Keratinocyte (primary cell): ENCODE data around the gene FOXP4. TPM values are rescaled to one million over a fixed set of nuclear protein-coding genes. Genes with fewer than 3 reads are reported as not detected.

Experiments used
- DNase-seq: peaks from one replicate; pipeline ENCODE4 v3.0.0-alpha.2; 2011; ENCODE audit warnings: low read depth, missing footprints, low spot score
- FAIRE-seq: peaks from 2 replicates; lab custom pipeline; 2011; peaks lifted over from hg19 to GRCh38; lab: Jason Lieb, UNC
- H2AFZ ChIP-seq: 2 replicates; pipeline ENCODE4 v1.6.0; 2012; ENCODE audit warnings: low read length, control low read depth, inconsistent platforms; ENCODE audit not compliant: control insufficient read depth
- H3K27ac ChIP-seq: 2 replicates; pipeline ENCODE4 v1.5.1; 2011; ENCODE audit warnings: low read length; ENCODE audit not compliant: control insufficient read depth, insufficient read depth
- H3K27me3 ChIP-seq: 3 replicates; pipeline ENCODE4 v1.6.0; 2011; ENCODE audit warnings: low read length; ENCODE audit not compliant: control insufficient read depth, insufficient read depth; ENCODE audit errors: extremely low read depth
- H3K36me3 ChIP-seq, 2 experiments: 2 replicates in 1 of 2; 3 replicates in 1 of 2; pipeline ENCODE4 v1.5.1; 2011; ENCODE audit warnings: low read length in 2 of 2, mild to moderate bottlenecking in 1 of 2; ENCODE audit not compliant: control insufficient read depth in 2 of 2, insufficient read depth in 2 of 2; ENCODE audit errors: extremely low read depth in 1 of 2
- H3K4me1 ChIP-seq: 3 replicates; pipeline ENCODE4 v1.5.1; 2011; ENCODE audit warnings: low read length; ENCODE audit not compliant: control insufficient read depth, insufficient read depth; ENCODE audit errors: extremely low read depth
- H3K4me2 ChIP-seq: 3 replicates; pipeline ENCODE4 v1.6.0; 2011; ENCODE audit warnings: low read depth, low read length; ENCODE audit not compliant: control insufficient read depth, insufficient read depth; ENCODE audit errors: extremely low read depth
- H3K4me3 ChIP-seq, 3 experiments: fragments of 200-600 bp in 1 of 3; sonication (generic) in 1 of 3; 2 replicates in 2 of 3; 3 replicates in 1 of 3; pipeline ENCODE4 v1.5.1; 2011 to 2016; ENCODE audit warnings: low read length in 3 of 3, mild to moderate bottlenecking in 3 of 3, control low read depth in 2 of 3, inconsistent platforms in 1 of 3, low read depth in 1 of 3, mixed read lengths in 1 of 3, mixed run types in 1 of 3, moderate library complexity in 1 of 3; ENCODE audit not compliant: control insufficient read depth in 2 of 3, insufficient read depth in 2 of 3; ENCODE audit errors: extremely low read depth in 1 of 3
- H3K79me2 ChIP-seq: 2 replicates; pipeline ENCODE4 v1.6.0; 2012; ENCODE audit warnings: low read length; ENCODE audit not compliant: control insufficient read depth, insufficient read depth
- H3K9ac ChIP-seq: 3 replicates; pipeline ENCODE4 v1.6.0; 2011; ENCODE audit warnings: low read length; ENCODE audit not compliant: control insufficient read depth, insufficient read depth; ENCODE audit errors: extremely low read depth
- H3K9me1 ChIP-seq: 3 replicates; pipeline ENCODE4 v1.6.0; 2011; ENCODE audit warnings: low read length; ENCODE audit not compliant: control insufficient read depth, insufficient read depth; ENCODE audit errors: extremely low read depth
- H3K9me3 ChIP-seq: 2 replicates; pipeline ENCODE4 v1.5.1; 2012; ENCODE audit warnings: low read depth, low read length; ENCODE audit not compliant: control insufficient read depth
- H4K20me1 ChIP-seq: 3 replicates; pipeline ENCODE4 v1.6.0; 2011; ENCODE audit warnings: low read length; ENCODE audit not compliant: control insufficient read depth, insufficient read depth; ENCODE audit errors: extremely low read depth
- CTCF ChIP-seq, 3 experiments: IDR thresholded peaks in 1 of 3; conservative IDR thresholded peaks in 1 of 3; optimal IDR thresholded peaks in 1 of 3; 2 replicates in 2 of 3; 3 replicates in 1 of 3; pipeline versions ENCODE3 to v1.5.1; 2011; ENCODE audit warnings: low read length in 3 of 3, mild to moderate bottlenecking in 3 of 3, moderate library complexity in 2 of 3, control low read depth in 1 of 3, inconsistent platforms in 1 of 3; ENCODE audit not compliant: insufficient read depth in 2 of 3; ENCODE audit errors: extremely low read depth in 1 of 3
- EZH2 ChIP-seq: IDR thresholded peaks from one replicate; pipeline ENCODE4 v1.6.1; 2012; ENCODE audit warnings: inconsistent platforms, mild to moderate bottlenecking, low read length, moderate library complexity
- dilution Hi-C: fragments of 300-500 bp; cut with MboI; formaldehyde crosslinking; loops from one replicate; pipeline ENCODE4 v1.7.0; 2020; ENCODE audit warnings: low sequenced_read_pairs; ENCODE audit not compliant: extremely low pct_ligation_motif_present
- polyA plus RNA-seq, 5 experiments: library from polyadenylated mRNA; depleted of rRNA in 3 of 5; stranded (reverse) in 3 of 5; stranded (forward) in 1 of 5; unstranded in 1 of 5; fragments of >200 nt; gene quantifications; 1 replicate in 1 of 5; 2 replicates in 3 of 5; 3 replicates in 1 of 5; pipeline versions ENCODE4 v1.2.1 to v1.2.3, GENCODE V29; 2011 to 2012; ENCODE audit warnings: missing spikeins in 2 of 5, low read depth in 1 of 5, low replicate concordance in 1 of 5

The FOXP4 gene
- polyA plus RNA-seq, 1 donor (not counting 4 experiments of a cell fraction or from before 2014, with no cell fraction given) = 1.1 TPM

GRCh38 chr6:41519745-41520699 is 26.2 kb upstream of the FOXP4 start:
- H3K4me3 ChIP-seq = no peak overlapping the region
- H3K27ac ChIP-seq = no peak overlapping the region
- DNase-seq = no peak
- no peaks in the 10 kb centered on the region for H4K20me1 ChIP-seq
- H2AFZ ChIP-seq = no peak overlapping the region
- dilution Hi-C loops = no loop called here
- H3K79me2 ChIP-seq = no peaks in the 10 kb centered on the region
- H3K36me3 ChIP-seq = no peaks in the 10 kb centered on the region
- no peaks in the 10 kb centered on the region for H3K9me1 ChIP-seq
- FAIRE-seq = no peak
- H3K4me2 ChIP-seq = no peak overlapping the region
- TF ChIP-seq CTCF (optimal IDR thresholded peaks at IDR 0.05 in 1 of 3, IDR thresholded peaks at IDR 0.05 in 1 of 3, conservative IDR thresholded peaks at IDR 0.05 in 1 of 3; ENCODE audit: extremely low read depth in 1 of 3, insufficient read depth in 2 of 3, low read length in 3 of 3) (no peak), EZH2 (no peak)
- H3K27me3 ChIP-seq = peaks cover 19% of the 10 kb centered on the region
- no peaks in the 10 kb centered on the region for H3K9me3 ChIP-seq
- H3K4me1 ChIP-seq = peaks cover 6% of the 10 kb centered on the region
- H3K9ac ChIP-seq = no peak overlapping the region

- no peak for FAIRE-seq
- Histone ChIP-seq H3K9ac (no peak overlapping the region), H3K4me2 (no peak overlapping the region), H3K9me1 (no peaks in the 10 kb centered on the region), H2AFZ (no peak overlapping the region), H3K36me3 (no peaks in the 10 kb centered on the region), H3K4me3 (no peak overlapping the region), H3K79me2 (no peaks in the 10 kb centered on the region), H3K9me3 (no peaks in the 10 kb centered on the region), H3K4me1 (peaks cover 5% of the 10 kb centered on the region), H3K27ac (no peak overlapping the region), H4K20me1 (no peaks in the 10 kb centered on the region), H3K27me3 (peaks cover 24% of the 10 kb centered on the region)
- TF ChIP-seq EZH2 (no peak), CTCF (optimal IDR thresholded peaks at IDR 0.05 in 1 of 3, IDR thresholded peaks at IDR 0.05 in 1 of 3, conservative IDR thresholded peaks at IDR 0.05 in 1 of 3; ENCODE audit: extremely low read depth in 1 of 3, insufficient read depth in 2 of 3, low read length in 3 of 3) (no peak)
- DNase-seq = no peak
- dilution Hi-C loops = no loop called here
Measured at GRCh38 chr6:41522780-41523548, 23.2 kb upstream of the FOXP4 start.
